Breast epithelium (tissue), 4 donors: ENCODE measurements around the gene FRS3. TPM values are rescaled to one million over a fixed set of nuclear protein-coding genes. Genes with fewer than 3 reads are reported as not detected.

Experiments used
- DNase-seq, 2 donors: peaks; one replicate each; pipeline ENCODE4 v3.0.0-alpha.2; 2019; ENCODE audit warnings: low spot score in 2 of 2
- H3K27ac ChIP-seq, 2 donors: fragments of 200-600 bp; sonication (generic) in 1 of 2; one replicate each; pipeline ENCODE4 v1.5.1; 2016 to 2019; ENCODE audit warnings: mild to moderate bottlenecking in 1 of 2
- H3K27me3 ChIP-seq, 2 donors: fragments of 200-600 bp; sonication (generic) in 1 of 2; one replicate each; pipeline versions ENCODE4 v1.5.1 to v1.6.0; 2017 to 2019; ENCODE audit warnings: control low read depth in 1 of 2, mild to moderate bottlenecking in 1 of 2
- H3K36me3 ChIP-seq: fragments of 200-600 bp; one replicate; pipeline ENCODE4 v1.5.1; 2019
- H3K4me1 ChIP-seq, 2 donors: fragments of 200-600 bp; sonication (generic); one replicate each; pipeline ENCODE4 v1.5.1; 2016 to 2019; ENCODE audit warnings: control low read depth in 1 of 2
- H3K4me3 ChIP-seq, 3 donors: fragments of 200-600 bp; sonication (generic); 1 replicate in 2 of 3; 2 replicates in 1 of 3; pipeline ENCODE4 v1.5.1; 2016 to 2019; ENCODE audit warnings: mild to moderate bottlenecking in 3 of 3, moderate library complexity in 2 of 3
- H3K9me3 ChIP-seq, 2 donors: fragments of 200-600 bp; sonication (generic) in 1 of 2; one replicate each; pipeline ENCODE4 v1.5.1; 2016 to 2019; ENCODE audit warnings: control low read depth in 1 of 2
- POLR2A ChIP-seq: fragments of 450-650 bp; IDR thresholded peaks from one replicate; pipeline ENCODE4 v1.6.1; 2016; ENCODE audit warnings: antibody characterized with exemption, mild to moderate bottlenecking, moderate library complexity
- POLR2AphosphoS5 ChIP-seq, 3 donors: sonication (generic); formaldehyde crosslinking; IDR thresholded peaks; one replicate each; pipeline ENCODE4 v1.6.1; 2017; ENCODE audit warnings: antibody characterized with exemption in 3 of 3
- intact Hi-C: fragments of 100-400 bp; cut with DNase I; formaldehyde crosslinking; loops from one replicate; pipeline ENCODE4 v1.15.1; 2023; ENCODE audit warnings: low total_unique reads
- total RNA-seq, 3 donors: library from RNA; depleted of rRNA; stranded (reverse); fragments of >200 nt; gene quantifications; one replicate each; pipeline ENCODE4 v1.1.0, GENCODE V29; 2016
- TF ChIP-seq, protein P1 (sequence below), 3 donors: fragments of 450-650 bp; IDR thresholded peaks; one replicate each; pipeline ENCODE4 v1.5.1; 2016 to 2017; ENCODE audit warnings: antibody characterized with exemption in 3 of 3, mild to moderate bottlenecking in 3 of 3, moderate library complexity in 3 of 3

The FRS3 gene
- total RNA-seq, 3 donors from 2014 or later = 3.5 to 4.3 (median 3.8) TPM

DNA sequence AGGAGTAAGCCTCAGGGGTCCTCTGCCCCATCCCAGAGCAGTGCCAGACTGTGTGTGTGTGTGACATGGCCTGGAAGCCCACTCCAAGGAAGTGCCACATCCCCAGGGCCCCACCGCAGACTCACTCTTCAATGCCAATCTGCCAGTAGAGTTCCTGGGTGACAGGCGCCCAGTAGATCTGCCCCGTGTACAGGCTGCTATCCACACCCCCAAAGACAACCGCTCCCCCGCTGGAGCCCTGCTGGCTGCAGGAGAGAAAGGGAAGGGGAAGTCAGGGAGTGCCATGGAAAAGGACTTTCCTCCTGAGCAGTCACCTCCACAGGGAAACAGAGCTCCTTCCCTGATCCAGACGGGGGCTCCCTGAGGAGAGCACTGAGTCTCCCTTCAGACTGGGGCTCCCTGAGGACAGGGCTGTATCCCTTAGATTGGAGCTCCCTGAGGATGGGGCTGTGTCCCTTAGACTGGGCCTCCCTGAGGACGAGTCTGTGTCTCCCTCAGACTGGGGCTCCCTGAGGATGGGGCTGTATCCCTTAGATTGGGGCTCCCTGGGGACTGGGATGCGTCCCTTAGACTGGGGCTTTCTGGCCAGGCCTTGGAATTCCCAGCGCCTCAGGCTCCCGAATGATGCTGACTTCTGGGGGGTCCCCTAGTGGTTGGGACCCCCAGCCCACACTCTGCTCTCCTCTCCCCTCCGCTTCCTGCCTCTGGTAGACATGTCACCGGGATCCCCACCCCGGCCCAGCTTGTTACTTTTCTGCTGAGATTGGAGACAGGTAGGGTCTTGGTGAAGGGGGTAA is 39.1 kb downstream of the FRS3 start:
- H3K27ac ChIP-seq = no peak overlapping the region
- DNase-seq = no peak

DNA sequence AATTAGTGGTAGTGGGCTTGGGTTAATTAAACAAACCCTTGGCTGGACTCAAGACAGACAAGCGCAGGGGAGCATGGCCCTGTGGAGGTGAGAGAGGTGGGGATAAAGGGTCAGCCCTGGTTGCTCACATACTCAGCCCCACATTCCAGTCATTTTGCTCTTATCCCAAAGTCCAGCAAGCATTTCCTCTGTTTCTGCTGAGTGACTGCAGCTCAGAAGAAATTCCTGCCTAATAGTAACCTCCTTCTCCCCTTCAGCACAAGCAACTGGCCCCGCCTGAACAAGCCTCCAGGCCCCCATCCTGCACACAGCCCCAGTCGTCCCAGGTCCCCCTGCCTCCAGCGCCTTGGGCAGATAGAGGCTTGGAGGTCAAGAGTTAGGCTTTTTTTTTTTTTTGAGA is 40.7 kb downstream of the FRS3 start:
- Histone ChIP-seq H3K27ac (no peak overlapping the region), H3K9me3 (no peaks in the 10 kb centered on the region), H3K4me3 (no peak overlapping the region), H3K36me3 (no peaks in the 10 kb centered on the region), H3K27me3 (no peaks in the 10 kb centered on the region), H3K4me1 (no peaks in the 10 kb centered on the region)
- intact Hi-C loops = no loop called here
- DNase-seq = no peak
- TF ChIP-seq, protein P1, sequence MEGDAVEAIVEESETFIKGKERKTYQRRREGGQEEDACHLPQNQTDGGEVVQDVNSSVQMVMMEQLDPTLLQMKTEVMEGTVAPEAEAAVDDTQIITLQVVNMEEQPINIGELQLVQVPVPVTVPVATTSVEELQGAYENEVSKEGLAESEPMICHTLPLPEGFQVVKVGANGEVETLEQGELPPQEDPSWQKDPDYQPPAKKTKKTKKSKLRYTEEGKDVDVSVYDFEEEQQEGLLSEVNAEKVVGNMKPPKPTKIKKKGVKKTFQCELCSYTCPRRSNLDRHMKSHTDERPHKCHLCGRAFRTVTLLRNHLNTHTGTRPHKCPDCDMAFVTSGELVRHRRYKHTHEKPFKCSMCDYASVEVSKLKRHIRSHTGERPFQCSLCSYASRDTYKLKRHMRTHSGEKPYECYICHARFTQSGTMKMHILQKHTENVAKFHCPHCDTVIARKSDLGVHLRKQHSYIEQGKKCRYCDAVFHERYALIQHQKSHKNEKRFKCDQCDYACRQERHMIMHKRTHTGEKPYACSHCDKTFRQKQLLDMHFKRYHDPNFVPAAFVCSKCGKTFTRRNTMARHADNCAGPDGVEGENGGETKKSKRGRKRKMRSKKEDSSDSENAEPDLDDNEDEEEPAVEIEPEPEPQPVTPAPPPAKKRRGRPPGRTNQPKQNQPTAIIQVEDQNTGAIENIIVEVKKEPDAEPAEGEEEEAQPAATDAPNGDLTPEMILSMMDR (IDR thresholded peaks at IDR 0.05) = no peak
- TF ChIP-seq POLR2AphosphoS5 (IDR thresholded peaks at IDR 0.05) = no peak
- TF ChIP-seq POLR2A = no peak

More for the DNA sequence above, 39.1 kb downstream of the FRS3 start:
- Histone ChIP-seq H3K9me3 (no peaks in the 10 kb centered on the region), H3K4me1 (no peaks in the 10 kb centered on the region), H3K36me3 (no peaks in the 10 kb centered on the region), H3K4me3 (no peak overlapping the region), H3K27me3 (no peaks in the 10 kb centered on the region)
- TF ChIP-seq POLR2A = no peak
- no peak for TF ChIP-seq POLR2AphosphoS5 (IDR thresholded peaks at IDR 0.05)
- TF ChIP-seq, protein P1 (IDR thresholded peaks at IDR 0.05) = no peak
- intact Hi-C loops = no loop called here

DNA sequence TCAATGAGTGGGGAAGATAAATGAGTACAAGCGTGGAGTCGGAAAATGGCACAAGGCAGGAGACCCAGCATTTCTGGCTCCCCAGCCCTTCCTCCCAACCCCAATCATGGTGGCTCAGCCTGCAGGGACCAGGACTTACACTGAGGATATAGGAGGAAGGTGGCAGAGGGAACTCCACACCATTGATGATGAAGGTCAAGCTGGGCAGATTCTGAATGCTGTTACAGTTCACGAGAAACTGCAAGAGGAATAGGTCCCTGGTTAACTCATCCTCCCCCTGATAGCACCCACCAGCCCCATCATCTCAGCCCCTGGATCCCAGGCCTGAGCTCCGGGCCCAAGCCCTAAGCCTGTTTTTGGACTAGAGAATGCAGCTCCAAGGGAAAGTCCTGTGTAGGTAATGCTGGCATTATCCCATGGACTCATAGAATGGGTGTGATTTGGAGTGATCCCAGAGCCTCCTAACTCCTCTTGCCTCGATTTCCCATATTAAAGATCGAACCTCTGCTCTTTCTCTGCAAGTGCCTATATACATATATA is 42.0 kb downstream of the FRS3 start:
- Histone ChIP-seq H3K4me1 (peaks cover 0 to 10% of the 10 kb centered on the region in 2 donors), H3K27me3 (no peaks in the 10 kb centered on the region), H3K4me3 (no peak overlapping the region), H3K36me3 (no peaks in the 10 kb centered on the region), H3K9me3 (no peaks in the 10 kb centered on the region), H3K27ac (no peak overlapping the region)
- DNase-seq = no peak
- intact Hi-C loops = no loop called here
- TF ChIP-seq POLR2A (no peak), POLR2AphosphoS5 (IDR thresholded peaks at IDR 0.05) (no peak)
- TF ChIP-seq, protein P1 (IDR thresholded peaks at IDR 0.05) = no peak

DNA sequence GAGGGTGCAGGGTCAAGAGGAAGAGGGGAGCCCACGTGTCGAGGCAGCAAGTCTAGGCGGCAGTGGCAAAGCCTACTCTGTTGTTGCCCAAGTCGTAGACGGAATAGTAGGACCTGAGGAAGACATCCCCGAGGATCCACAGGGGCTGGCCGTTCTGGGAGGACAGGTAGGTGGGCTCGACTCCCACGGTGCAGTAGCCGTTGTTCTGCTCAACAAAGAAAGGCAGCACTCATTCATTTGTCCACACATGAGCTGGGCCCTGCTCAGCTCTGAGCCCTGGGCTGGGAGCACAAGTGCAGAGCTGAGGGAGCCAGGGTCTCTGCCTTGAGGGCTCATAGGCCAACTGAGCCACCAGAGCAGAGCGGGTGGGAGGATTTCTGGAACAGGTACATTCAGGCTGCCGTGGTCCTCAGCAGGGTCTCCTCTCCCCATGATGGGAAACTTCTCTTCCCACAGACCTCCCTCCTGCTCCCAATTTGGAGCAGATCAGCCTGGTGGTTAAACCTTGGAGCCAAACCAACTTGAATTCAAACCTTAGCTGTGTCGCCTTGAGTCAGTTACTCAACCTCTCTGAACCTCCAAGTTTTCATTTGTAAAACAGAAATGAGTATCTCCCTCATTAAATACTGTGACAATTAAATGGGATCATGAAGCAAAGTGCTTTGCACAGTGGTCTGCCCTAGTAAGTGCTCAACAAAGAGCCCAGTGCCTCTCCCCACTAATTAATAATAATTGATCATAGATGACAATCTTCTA is 42.7 kb downstream of the FRS3 start:
- no peak overlapping the region for H3K27ac ChIP-seq
- no peaks in the 10 kb centered on the region for H3K27me3 ChIP-seq
- H3K36me3 ChIP-seq = no peaks in the 10 kb centered on the region
- H3K4me1 ChIP-seq = peaks cover 0 to 14% of the 10 kb centered on the region in 2 donors
- no peak overlapping the region for H3K4me3 ChIP-seq
- no peak for DNase-seq
- intact Hi-C loops = no loop called here
- H3K9me3 ChIP-seq = no peaks in the 10 kb centered on the region
- TF ChIP-seq POLR2AphosphoS5 (IDR thresholded peaks at IDR 0.05) (no peak), POLR2A (no peak)
- TF ChIP-seq, protein P1 (IDR thresholded peaks at IDR 0.05) = no peak
